Aorta (tissue), 5 donors: Measurements from ENCODE around the gene TBL3. TPM values are rescaled to one million over a fixed set of nuclear protein-coding genes. Genes with fewer than 3 reads are reported as not detected.

Experiments
- ATAC-seq: fragments of 200-7000 bp; cut with Tn5 transposase; one replicate; pipeline ENCODE4 v1.9.1; 2022; ENCODE audit warnings: moderate library complexity; ENCODE audit not compliant: low FRiP score
- DNase-seq, 2 donors: peaks; one replicate each; pipeline ENCODE4 v3.0.0-alpha.2; 2020
- H3K27ac ChIP-seq, 2 donors: one replicate each; pipeline ENCODE4 v1.5.1; 2013; ENCODE audit warnings: low read length in 2 of 2, mild to moderate bottlenecking in 2 of 2, moderate library complexity in 2 of 2, control low read depth in 1 of 2, inconsistent platforms in 1 of 2, low read depth in 1 of 2
- H3K27me3 ChIP-seq, 2 donors: one replicate each; pipeline ENCODE4 v1.6.1; 2013; ENCODE audit warnings: control low read depth in 1 of 2, low read length in 1 of 2, mild to moderate bottlenecking in 1 of 2, moderate library complexity in 1 of 2; ENCODE audit not compliant: insufficient read depth in 2 of 2, control insufficient read depth in 1 of 2
- H3K36me3 ChIP-seq, 2 donors: one replicate each; pipeline ENCODE4 v1.6.1; 2013; ENCODE audit warnings: control low read depth in 1 of 2, low read length in 1 of 2, mild to moderate bottlenecking in 1 of 2; ENCODE audit not compliant: insufficient read depth in 2 of 2, control insufficient read depth in 1 of 2
- H3K4me1 ChIP-seq, 2 donors: one replicate each; pipeline ENCODE4 v1.6.1; 2013; ENCODE audit warnings: low read length in 2 of 2, control low read depth in 1 of 2, mild to moderate bottlenecking in 1 of 2, moderate library complexity in 1 of 2; ENCODE audit not compliant: insufficient read depth in 2 of 2, control insufficient read depth in 1 of 2
- H3K4me3 ChIP-seq, 2 donors: one replicate each; pipeline ENCODE4 v1.5.1; 2013; ENCODE audit warnings: low read length in 2 of 2, control low read depth in 1 of 2, mild to moderate bottlenecking in 1 of 2
- H3K9me3 ChIP-seq: one replicate; pipeline ENCODE4 v1.6.1; 2013; ENCODE audit warnings: mild to moderate bottlenecking, low read length; ENCODE audit not compliant: control insufficient read depth
- WGBS, 2 donors: extraction: QIAGEN DNeasy Blood & Tissue Kit; methylation state at CpG; one replicate each; pipeline ENCODE4 v1.1.7; 2013; 5-methylcytosine and 5-hydroxymethylcytosine counted together
- intact Hi-C, 2 donors: fragments of 100-400 bp; cut with DNase I; formaldehyde crosslinking; loops; one replicate each; pipeline versions ENCODE4 v1.14.2 to v1.15.0; 2022
- polyA plus RNA-seq, 2 donors: library from polyadenylated mRNA; stranded (reverse); fragments of 200-250 nt; gene quantifications; one replicate each; pipeline ENCODE4 v1.2.3, GENCODE V29; 2013
- total RNA-seq, 2 donors: library from RNA; stranded (reverse); fragmentation: NEBNext Ultra II Directional; extraction: Animal tissue kit (Norgen Biotek cat#: 25700); gene quantifications; one replicate each; pipeline ENCODE4 v1.2.1, GENCODE V29; 2021
- donor health status: healthy with polysubstance abuse.
- donor health status: Bipolar disorder and iron deficiency.
- donor health status: DM: no; HTN: no; CAD: no.
- donor health status: DM: no; HTN: no; CAD: no.
- donor health status: DM: yes; HTN: yes; CAD: no.

TBL3 gene
- total and polyA plus RNA-seq, 4 donors = 14.9 to 85.5 (median 17.9) TPM

- no peaks in the 10 kb centered on the region for H3K27me3 ChIP-seq
- ATAC-seq (no peak), DNase-seq (peak in 1 of 2 donors; percentile 70)
- H3K36me3 ChIP-seq = peaks cover 0 to 4% of the 10 kb centered on the region in 2 donors
- intact Hi-C loops = no loop called here
- no peaks in the 10 kb centered on the region for H3K4me1 ChIP-seq
- H3K4me3 ChIP-seq = no peak overlapping the region
- no peak overlapping the region for H3K27ac ChIP-seq
- 88% methylated on average over 30 of the region's 30 CpGs for WGBS, 2 donors
- no peaks in the 10 kb centered on the region for H3K9me3 ChIP-seq
Observed at GRCh38 chr16:1941162-1942046, 30.4 kb upstream of the TBL3 start.

GRCh38 chr16:1942047-1942809, 29.6 kb upstream of the TBL3 start:
- DNase-seq (peak in 1 of 2 donors; percentile 78), ATAC-seq (peak; percentile 31)
- H3K36me3 ChIP-seq = peaks cover 0 to 4% of the 10 kb centered on the region in 2 donors
- H3K4me1 ChIP-seq = no peaks in the 10 kb centered on the region
- intact Hi-C loops = no loop called here
- 7 to 8% methylated on average over 8 to 17 of the region's 17 CpGs for WGBS, 2 donors
- H3K9me3 ChIP-seq = no peaks in the 10 kb centered on the region
- H3K4me3 ChIP-seq = peak overlapping the region; percentile 7 to 64
- H3K27ac ChIP-seq = peak overlapping the region in 1 of 2 donors; percentile 6
- no peaks in the 10 kb centered on the region for H3K27me3 ChIP-seq

GRCh38 chr16:1942810-1943726, 28.8 kb upstream of the TBL3 start, which contains the start of gene MSRB1:
Gene MSRB1, minus strand, starts transcription at chr16:1943199. Its CDS starts 43 bp downstream, at chr16:1943156.
- ATAC-seq = peak; percentile 97
- peak; percentile 100 for DNase-seq
- no peaks in the 10 kb centered on the region for H3K27me3 ChIP-seq
- H3K36me3 ChIP-seq = peaks cover 0 to 4% of the 10 kb centered on the region in 2 donors
- no peaks in the 10 kb centered on the region for H3K4me1 ChIP-seq
- H3K4me3 ChIP-seq = peak within 1 kb of the TSS; percentile 28 to 64
- H3K9me3 ChIP-seq = no peaks in the 10 kb centered on the region
- intact Hi-C loops = no loop called here
- WGBS, 2 donors = 0 to 2% methylated on average over 73 to 77 of the region's 77 CpGs
- H3K27ac ChIP-seq = peak within 1 kb of the TSS in 1 of 2 donors; percentile 6

- 93% methylated on average over 20 to 21 of the region's 21 CpGs for WGBS, 2 donors
- no peaks in the 10 kb centered on the region for H3K36me3 ChIP-seq
- no peaks in the 10 kb centered on the region for H3K27me3 ChIP-seq
- no peak overlapping the region for H3K4me3 ChIP-seq
- no peaks in the 10 kb centered on the region for H3K9me3 ChIP-seq
- intact Hi-C loops = no loop called here
- no peak overlapping the region for H3K27ac ChIP-seq
- no peaks in the 10 kb centered on the region for H3K4me1 ChIP-seq
- ATAC-seq (no peak), DNase-seq (peak in 1 of 2 donors; percentile 60)
Observed at GRCh38 chr16:1944612-1945199, 27.1 kb upstream of the TBL3 start.

- intact Hi-C loops = no loop called here
- H3K27ac ChIP-seq = no peak overlapping the region
- no peaks in the 10 kb centered on the region for H3K9me3 ChIP-seq
- DNase-seq (peak in 1 of 2 donors; percentile 58), ATAC-seq (no peak)
- H3K4me1 ChIP-seq = no peaks in the 10 kb centered on the region
- 85 to 87% methylated on average over 19 of the region's 19 CpGs for WGBS, 2 donors
- no peaks in the 10 kb centered on the region for H3K36me3 ChIP-seq
- H3K27me3 ChIP-seq = no peaks in the 10 kb centered on the region
- no peak overlapping the region for H3K4me3 ChIP-seq
Observed at GRCh38 chr16:1945559-1946391, 26.1 kb upstream of the TBL3 start.

- intact Hi-C loops = no loop called here
- Histone ChIP-seq H3K36me3 (no peaks in the 10 kb centered on the region), H3K27ac (no peak overlapping the region), H3K9me3 (no peaks in the 10 kb centered on the region), H3K4me3 (no peak overlapping the region), H3K27me3 (no peaks in the 10 kb centered on the region), H3K4me1 (no peaks in the 10 kb centered on the region)
- ATAC-seq (no peak), DNase-seq (peak in 1 of 2 donors; percentile 73)
- WGBS, 2 donors = 88 to 89% methylated on average over 38 of the region's 38 CpGs
Observed at GRCh38 chr16:1946495-1947368, 25.1 kb upstream of the TBL3 start.

- Histone ChIP-seq H3K4me1 (no peaks in the 10 kb centered on the region), H3K27ac (no peak overlapping the region), H3K4me3 (no peak overlapping the region), H3K9me3 (no peaks in the 10 kb centered on the region), H3K36me3 (no peaks in the 10 kb centered on the region), H3K27me3 (no peaks in the 10 kb centered on the region)
- ATAC-seq = no peak
- peak in 1 of 2 donors; percentile 37 for DNase-seq
- WGBS, 2 donors = 87 to 90% methylated on average over 9 of the region's 9 CpGs
- intact Hi-C loops = no loop called here
Observed at GRCh38 chr16:1947369-1947670, 24.5 kb upstream of the TBL3 start.
